Neural crest cell (in vitro differentiated cells): ENCODE results near the gene IL20RB. TPM values are rescaled to one million over a fixed set of nuclear protein-coding genes. Genes with fewer than 3 reads are reported as not detected.

Experiments used
- DNase-seq: peaks from one replicate; pipeline ENCODE4 v3.0.0; 2021; ENCODE audit warnings: low read depth, mixed read lengths, low spot score
- H3K27ac Mint-ChIP-seq: one replicate; pipeline ENCODE4 v1.8.0; 2021; ENCODE audit warnings: mild to moderate bottlenecking, mixed read lengths; ENCODE audit not compliant: unreplicated experiment
- H3K27me3 Mint-ChIP-seq: 2 replicates; pipeline ENCODE4 v1.8.0; 2021; ENCODE audit warnings: low read depth, mild to moderate bottlenecking, mixed read lengths
- H3K36me3 Mint-ChIP-seq: 2 replicates; pipeline ENCODE4 v1.8.0; 2021; ENCODE audit warnings: low read depth, mild to moderate bottlenecking, mixed read lengths
- H3K4me1 Mint-ChIP-seq: 2 replicates; pipeline ENCODE4 v1.8.0; 2021; ENCODE audit warnings: mixed read lengths
- H3K4me3 Mint-ChIP-seq: one replicate; pipeline ENCODE4 v1.8.0; 2021; ENCODE audit warnings: mild to moderate bottlenecking, mixed read lengths
- H3K9me3 Mint-ChIP-seq: 2 replicates; pipeline ENCODE4 v1.8.0; 2021; ENCODE audit warnings: mixed read lengths
- CTCF ChIP-seq: fragments of 200-600 bp; sonication (generic); conservative IDR thresholded peaks from 2 replicates; pipeline ENCODE4 v1.5.0; 2021; ENCODE audit warnings: antibody characterized with exemption, mild to moderate bottlenecking
- total RNA-seq: library from RNA; stranded (reverse); gene quantifications from 2 replicates; pipeline ENCODE4 v1.2.1, GENCODE V29; 2021

IL20RB gene
- total RNA-seq, 1 donor from 2014 or later = 1.7 TPM

- Mint-ChIP-seq H3K4me3 (no peak overlapping the region), H3K4me1 (peaks cover 5% of the 10 kb centered on the region), H3K9me3 (no peaks in the 10 kb centered on the region), H3K36me3 (no peaks in the 10 kb centered on the region), H3K27me3 (no peaks in the 10 kb centered on the region), H3K27ac (no peak overlapping the region)
- TF ChIP-seq CTCF = no peak
- DNase-seq = no peak
These were observed 66.6 kb downstream of the IL20RB start for GRCh38 chr3:137024348-137024747.

- no peak for DNase-seq
- no peaks in the 10 kb centered on the region for H3K9me3 Mint-ChIP-seq
- H3K27ac Mint-ChIP-seq = no peak overlapping the region
- peaks cover 10% of the 10 kb centered on the region for H3K27me3 Mint-ChIP-seq
- no peaks in the 10 kb centered on the region for H3K36me3 Mint-ChIP-seq
- no peak overlapping the region for H3K4me3 Mint-ChIP-seq
- no peaks in the 10 kb centered on the region for H3K4me1 Mint-ChIP-seq
- TF ChIP-seq CTCF = no peak
These were observed 68.9 kb downstream of the IL20RB start for GRCh38 chr3:137026701-137027100.

- H3K27me3 Mint-ChIP-seq = peaks cover 24% of the 10 kb centered on the region
- peak; percentile 100 for DNase-seq
- H3K9me3 Mint-ChIP-seq = no peaks in the 10 kb centered on the region
- no peak overlapping the region for H3K27ac Mint-ChIP-seq
- no peaks in the 10 kb centered on the region for H3K36me3 Mint-ChIP-seq
- peaks cover 9% of the 10 kb centered on the region for H3K4me1 Mint-ChIP-seq
- peak overlapping the region; percentile 80 for H3K4me3 Mint-ChIP-seq
- TF ChIP-seq CTCF = peak; percentile 93
These were observed 74.8 kb downstream of the IL20RB start for GRCh38 chr3:137032465-137033120.

GRCh38 chr3:137035631-137036030 lies 77.8 kb downstream of the IL20RB start:
- peaks cover 9% of the 10 kb centered on the region for H3K4me1 Mint-ChIP-seq
- peak; percentile 23 for TF ChIP-seq CTCF
- no peak overlapping the region for H3K4me3 Mint-ChIP-seq
- peaks cover 20% of the 10 kb centered on the region for H3K27me3 Mint-ChIP-seq
- DNase-seq = no peak
- H3K27ac Mint-ChIP-seq = no peak overlapping the region
- H3K36me3 Mint-ChIP-seq = no peaks in the 10 kb centered on the region
- no peaks in the 10 kb centered on the region for H3K9me3 Mint-ChIP-seq

GRCh38 chr3:137039570-137039969 lies 81.8 kb downstream of the IL20RB start:
- DNase-seq = no peak
- Mint-ChIP-seq H3K4me3 (no peak overlapping the region), H3K9me3 (no peaks in the 10 kb centered on the region), H3K27me3 (no peaks in the 10 kb centered on the region), H3K27ac (no peak overlapping the region), H3K4me1 (peaks cover 8% of the 10 kb centered on the region), H3K36me3 (no peaks in the 10 kb centered on the region)
- TF ChIP-seq CTCF = no peak
